MM.1S (cell line): ENCODE data around the gene NEGR1.

Experiments
- DNase-seq: peaks from one replicate; pipeline ENCODE4 v3.0.0-alpha.2; 2015
- H2AFZ ChIP-seq: fragments of 300-600 bp; sonication (generic); 2 replicates; pipeline ENCODE4 v1.6.0; 2016; ENCODE audit warnings: antibody characterized with exemption, low read length
- H3F3A ChIP-seq: fragments of 300-600 bp; sonication (generic); 2 replicates; pipeline ENCODE4 v1.6.1; 2016; ENCODE audit warnings: mild to moderate bottlenecking, antibody characterized with exemption, low read length, moderate library complexity, mixed read lengths; ENCODE audit not compliant: insufficient read depth
- H3K27ac ChIP-seq: fragments of 300-600 bp; sonication (generic); 2 replicates; pipeline ENCODE4 v1.5.1; 2016; ENCODE audit warnings: mild to moderate bottlenecking, low read length
- H3K27me3 ChIP-seq: fragments of 300-600 bp; sonication (generic); replicated peaks from 2 replicates; pipeline ENCODE4 v1.6.0; 2016; ENCODE audit warnings: low read length; ENCODE audit not compliant: insufficient read depth
- H3K36me3 ChIP-seq: fragments of 300-600 bp; sonication (generic); replicated peaks from 2 replicates; pipeline ENCODE4 v1.6.1; 2016; ENCODE audit warnings: mild to moderate bottlenecking, low read length, mixed read lengths; ENCODE audit not compliant: insufficient read depth
- H3K4me1 ChIP-seq: fragments of 300-600 bp; sonication (generic); 2 replicates; pipeline ENCODE4 v1.6.1; 2016; ENCODE audit warnings: low read length, mixed read lengths
- H3K4me2 ChIP-seq: fragments of 300-600 bp; sonication (generic); 2 replicates; pipeline ENCODE4 v1.6.0; 2016; ENCODE audit warnings: low read depth, low read length
- H3K4me3 ChIP-seq: fragments of 300-600 bp; sonication (generic); 2 replicates; pipeline ENCODE4 v1.5.1; 2016; ENCODE audit warnings: low read length, mixed read lengths
- H3K79me2 ChIP-seq: fragments of 300-600 bp; sonication (generic); 2 replicates; pipeline ENCODE4 v1.6.1; 2016; ENCODE audit warnings: mixed run types, low read length, mixed read lengths
- H3K9ac ChIP-seq: fragments of 300-600 bp; sonication (generic); 2 replicates; pipeline ENCODE4 v1.6.1; 2016; ENCODE audit warnings: low read length, mixed read lengths
- H3K9me2 ChIP-seq: fragments of 300-600 bp; sonication (generic); replicated peaks from 2 replicates; pipeline ENCODE4 v1.6.1; 2016; ENCODE audit warnings: mild to moderate bottlenecking, low read length, mixed read lengths; ENCODE audit not compliant: insufficient read depth
- H3K9me3 ChIP-seq: fragments of 300-600 bp; sonication (generic); replicated peaks from 2 replicates; pipeline ENCODE4 v1.6.1; 2016; ENCODE audit warnings: mild to moderate bottlenecking, low read length, mixed read lengths; ENCODE audit not compliant: insufficient read depth
- H4K20me1 ChIP-seq: fragments of 300-600 bp; sonication (generic); 2 replicates; pipeline ENCODE4 v1.6.1; 2016; ENCODE audit warnings: mild to moderate bottlenecking, low read length, moderate library complexity, mixed read lengths; ENCODE audit not compliant: insufficient read depth
- CTCF ChIP-seq: fragments of 300-600 bp; sonication (generic); IDR thresholded peaks from 2 replicates; pipeline ENCODE4 v1.5.1; 2016; ENCODE audit warnings: antibody characterized with exemption, low read length, mixed read lengths
- EZH2 ChIP-seq: fragments of 300-600 bp; sonication (generic); optimal IDR thresholded peaks from 2 replicates; pipeline ENCODE3; 2017; ENCODE audit warnings: low read depth, mild to moderate bottlenecking, antibody characterized with exemption, low read length, mixed read lengths
- EZH2phosphoT487 ChIP-seq: fragments of 300-600 bp; sonication (generic); IDR thresholded peaks from 2 replicates; pipeline ENCODE4 v1.6.1; 2018; ENCODE audit warnings: antibody characterized with exemption, low read length

The NEGR1 gene

DNA sequence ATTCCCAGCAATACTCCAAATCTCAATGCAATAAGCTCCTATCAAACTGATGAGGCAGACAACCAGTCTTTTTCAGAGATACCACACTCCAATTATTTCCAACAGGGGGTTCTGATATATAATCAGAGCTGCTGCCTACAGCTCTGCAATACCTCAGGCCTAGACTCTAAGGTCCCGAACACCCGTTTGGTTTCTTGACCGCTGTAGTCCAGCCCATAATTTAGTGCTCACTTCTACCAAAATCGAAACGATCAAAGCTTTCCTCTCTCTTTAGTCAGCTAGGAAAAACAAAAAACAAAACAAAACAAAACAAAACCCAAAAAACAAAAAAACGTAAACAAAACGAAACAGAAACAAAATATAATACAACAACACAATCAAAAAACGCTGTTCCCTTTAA, 453.0 kb downstream of the NEGR1 start:
- Histone ChIP-seq H3K79me2 (no peaks in the 10 kb centered on the region), H3K27me3 (no peaks in the 10 kb centered on the region), H3K9me3 (no peaks in the 10 kb centered on the region), H3K36me3 (no peaks in the 10 kb centered on the region), H3K9ac (peak overlapping the region; percentile 53), H3K4me2 (peak overlapping the region; percentile 89), H3K27ac (peak overlapping the region; percentile 56; the same call in 1 of the 2 replicates), H3K4me3 (peak overlapping the region; percentile 58), H3F3A (no peaks in the 10 kb centered on the region), H3K4me1 (no peaks in the 10 kb centered on the region), H3K9me2 (no peaks in the 10 kb centered on the region), H2AFZ (peak overlapping the region; percentile 90), H4K20me1 (no peaks in the 10 kb centered on the region)
- peak; percentile 67 for DNase-seq
- TF ChIP-seq CTCF = no peak
- no peak for TF ChIP-seq EZH2phosphoT487
- no peak for TF ChIP-seq EZH2

DNA sequence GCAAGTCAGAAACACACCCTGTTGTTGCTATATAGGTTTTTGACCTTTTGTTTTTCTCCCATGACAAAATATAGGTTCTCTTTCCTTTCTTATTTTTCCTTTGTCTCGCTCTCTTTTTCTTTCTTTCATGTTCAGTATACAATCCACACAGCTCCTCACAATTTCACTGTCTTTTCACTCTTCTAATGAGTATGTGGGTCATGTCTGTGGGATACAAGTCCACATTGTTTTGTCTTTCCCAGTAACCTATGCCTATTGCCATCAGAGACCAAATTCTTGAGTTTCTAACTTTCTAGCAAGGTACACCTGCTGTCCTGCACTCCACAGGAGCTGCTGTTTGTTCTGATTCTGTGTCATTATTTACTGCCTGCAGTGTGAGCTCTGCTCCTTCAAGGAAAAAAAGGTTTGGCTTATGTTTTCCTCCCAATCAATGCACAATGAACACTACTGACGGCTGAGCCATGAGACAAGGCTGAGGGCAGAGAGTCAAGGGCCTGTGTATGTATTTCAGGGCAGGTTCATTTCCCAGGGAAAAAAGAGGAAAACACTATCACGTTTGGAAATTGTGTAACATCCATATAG, 453.8 kb downstream of the NEGR1 start:
- DNase-seq = no peak
- Histone ChIP-seq H3K4me2 (no peak overlapping the region), H3K27ac (no peak overlapping the region), H3K4me1 (no peaks in the 10 kb centered on the region), H3K9me2 (no peaks in the 10 kb centered on the region), H2AFZ (0 out of 2 replicates have a peak overlapping the region, but pooled peaks have one; percentile 25), H3K9ac (no peak overlapping the region), H4K20me1 (no peaks in the 10 kb centered on the region), H3K27me3 (no peaks in the 10 kb centered on the region), H3F3A (no peaks in the 10 kb centered on the region), H3K4me3 (no peak overlapping the region), H3K9me3 (no peaks in the 10 kb centered on the region), H3K79me2 (no peaks in the 10 kb centered on the region), H3K36me3 (no peaks in the 10 kb centered on the region)
- TF ChIP-seq EZH2 (no peak), CTCF (no peak), EZH2phosphoT487 (no peak)

GRCh38 chr1:71823708-71824305, 458.5 kb downstream of the NEGR1 start:
- no peaks in the 10 kb centered on the region for H3K27me3 ChIP-seq
- no peaks in the 10 kb centered on the region for H3K9me2 ChIP-seq
- H3K9ac ChIP-seq = no peak overlapping the region
- H3K27ac ChIP-seq = no peak overlapping the region
- H4K20me1 ChIP-seq = no peaks in the 10 kb centered on the region
- TF ChIP-seq CTCF (no peak), EZH2 (no peak), EZH2phosphoT487 (no peak)
- H3K79me2 ChIP-seq = no peaks in the 10 kb centered on the region
- no peaks in the 10 kb centered on the region for H3K4me1 ChIP-seq
- no peak overlapping the region for H3K4me2 ChIP-seq
- H3K9me3 ChIP-seq = no peaks in the 10 kb centered on the region
- no peak overlapping the region for H2AFZ ChIP-seq
- no peak overlapping the region for H3K4me3 ChIP-seq
- no peaks in the 10 kb centered on the region for H3F3A ChIP-seq
- no peaks in the 10 kb centered on the region for H3K36me3 ChIP-seq
- no peak for DNase-seq
